Progenitor cell of endocrine pancreas (in vitro differentiated cells): Measurements from ENCODE around the gene TXNRD2. TPM values are rescaled to one million over a fixed set of nuclear protein-coding genes. Genes with fewer than 3 reads are reported as not detected.

Experiments used
- DNase-seq: peaks from one replicate; pipeline ENCODE4 v3.0.0; 2021; ENCODE audit warnings: low spot score; ENCODE audit not compliant: unreplicated experiment
- H3K27ac Mint-ChIP-seq: 2 replicates; pipeline ENCODE4 v1.8.0; 2021; ENCODE audit warnings: mild to moderate bottlenecking, moderate library complexity, mixed read lengths
- H3K27me3 Mint-ChIP-seq: 2 replicates; pipeline ENCODE4 v1.8.0; 2021; ENCODE audit warnings: mixed read lengths
- H3K36me3 Mint-ChIP-seq: 2 replicates; pipeline ENCODE4 v1.8.0; 2022; ENCODE audit warnings: mixed read lengths; ENCODE audit not compliant: insufficient read depth
- H3K4me1 Mint-ChIP-seq: 2 replicates; pipeline ENCODE4 v1.8.0; 2021; ENCODE audit warnings: low read depth, mixed read lengths
- H3K4me3 Mint-ChIP-seq: 2 replicates; pipeline ENCODE4 v1.8.0; 2021; ENCODE audit warnings: low read depth, mild to moderate bottlenecking, moderate library complexity, mixed read lengths
- H3K9me3 Mint-ChIP-seq: 2 replicates; pipeline ENCODE4 v1.8.0; 2021; ENCODE audit warnings: low read depth, mixed read lengths
- total RNA-seq: library from RNA; stranded (reverse); gene quantifications from 2 replicates; pipeline ENCODE4 v1.2.1, GENCODE V29; 2021
- TF ChIP-seq, protein P1 (sequence below): fragments of 200-600 bp; sonication (generic); IDR thresholded peaks from one replicate; pipeline ENCODE4 v1.5.0; 2021; ENCODE audit warnings: antibody characterized with exemption, mild to moderate bottlenecking; ENCODE audit not compliant: unreplicated experiment

The TXNRD2 gene
- total RNA-seq, 1 donor from 2014 or later, result 14.0 TPM

GRCh38 chr22:19847345-19847632 is 94.3 kb downstream of the TXNRD2 start:
- no peak for DNase-seq
- TF ChIP-seq, protein P1, sequence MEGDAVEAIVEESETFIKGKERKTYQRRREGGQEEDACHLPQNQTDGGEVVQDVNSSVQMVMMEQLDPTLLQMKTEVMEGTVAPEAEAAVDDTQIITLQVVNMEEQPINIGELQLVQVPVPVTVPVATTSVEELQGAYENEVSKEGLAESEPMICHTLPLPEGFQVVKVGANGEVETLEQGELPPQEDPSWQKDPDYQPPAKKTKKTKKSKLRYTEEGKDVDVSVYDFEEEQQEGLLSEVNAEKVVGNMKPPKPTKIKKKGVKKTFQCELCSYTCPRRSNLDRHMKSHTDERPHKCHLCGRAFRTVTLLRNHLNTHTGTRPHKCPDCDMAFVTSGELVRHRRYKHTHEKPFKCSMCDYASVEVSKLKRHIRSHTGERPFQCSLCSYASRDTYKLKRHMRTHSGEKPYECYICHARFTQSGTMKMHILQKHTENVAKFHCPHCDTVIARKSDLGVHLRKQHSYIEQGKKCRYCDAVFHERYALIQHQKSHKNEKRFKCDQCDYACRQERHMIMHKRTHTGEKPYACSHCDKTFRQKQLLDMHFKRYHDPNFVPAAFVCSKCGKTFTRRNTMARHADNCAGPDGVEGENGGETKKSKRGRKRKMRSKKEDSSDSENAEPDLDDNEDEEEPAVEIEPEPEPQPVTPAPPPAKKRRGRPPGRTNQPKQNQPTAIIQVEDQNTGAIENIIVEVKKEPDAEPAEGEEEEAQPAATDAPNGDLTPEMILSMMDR, result no peak
- Mint-ChIP-seq H3K9me3 (no peaks in the 10 kb centered on the region), H3K4me3 (no peak overlapping the region), H3K4me1 (peaks cover 19% of the 10 kb centered on the region), H3K36me3 (peaks cover 10% of the 10 kb centered on the region), H3K27me3 (no peaks in the 10 kb centered on the region), H3K27ac (no peak overlapping the region)

DNA sequence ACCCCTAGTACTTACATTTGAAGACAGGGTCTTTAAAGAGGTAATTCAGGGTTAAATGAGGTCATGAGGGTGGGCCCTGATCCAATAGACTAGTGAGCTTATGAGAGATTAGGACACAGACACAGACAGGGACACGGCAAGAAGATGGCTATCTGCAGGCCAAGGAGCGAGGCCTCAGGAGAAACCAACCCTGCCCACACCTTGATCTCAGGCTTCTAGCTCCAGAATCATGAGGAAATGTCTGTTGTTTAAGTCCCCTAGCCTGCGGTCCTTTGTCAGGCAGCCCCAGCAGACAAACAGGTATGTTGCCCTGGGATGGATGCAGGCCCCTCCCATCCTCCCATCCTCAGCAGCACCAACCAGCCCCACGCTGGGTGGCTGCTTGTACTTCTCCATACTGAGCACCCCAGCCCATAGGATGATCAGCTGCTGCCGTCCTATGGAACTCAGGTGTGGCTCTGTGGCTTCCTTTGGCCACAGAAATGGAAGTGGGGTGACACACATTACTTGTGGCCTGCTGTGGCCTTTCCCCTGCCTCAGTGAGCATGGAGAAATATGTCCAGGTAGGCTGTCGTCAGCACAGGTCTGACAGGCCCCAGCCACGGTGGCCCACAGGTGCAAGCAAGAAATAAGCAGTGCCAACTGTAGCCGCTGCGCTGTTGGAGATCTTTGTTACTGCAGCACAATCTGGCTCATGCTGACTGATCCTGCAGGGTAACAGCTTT is 94.8 kb downstream of the TXNRD2 start:
- Mint-ChIP-seq H3K9me3 (no peaks in the 10 kb centered on the region), H3K4me3 (no peak overlapping the region), H3K27ac (no peak overlapping the region), H3K27me3 (no peaks in the 10 kb centered on the region), H3K4me1 (peaks cover 18% of the 10 kb centered on the region), H3K36me3 (peaks cover 9% of the 10 kb centered on the region)
- TF ChIP-seq, protein P1, result no peak
- no peak for DNase-seq

GRCh38 chr22:19845054-19845722 is 96.4 kb downstream of the TXNRD2 start:
- Mint-ChIP-seq H3K27me3 (no peaks in the 10 kb centered on the region), H3K27ac (no peak overlapping the region), H3K36me3 (peaks cover 4% of the 10 kb centered on the region), H3K9me3 (no peaks in the 10 kb centered on the region), H3K4me3 (no peak overlapping the region), H3K4me1 (peaks cover 18% of the 10 kb centered on the region)
- TF ChIP-seq, protein P1, result no peak
- no peak for DNase-seq

DNA sequence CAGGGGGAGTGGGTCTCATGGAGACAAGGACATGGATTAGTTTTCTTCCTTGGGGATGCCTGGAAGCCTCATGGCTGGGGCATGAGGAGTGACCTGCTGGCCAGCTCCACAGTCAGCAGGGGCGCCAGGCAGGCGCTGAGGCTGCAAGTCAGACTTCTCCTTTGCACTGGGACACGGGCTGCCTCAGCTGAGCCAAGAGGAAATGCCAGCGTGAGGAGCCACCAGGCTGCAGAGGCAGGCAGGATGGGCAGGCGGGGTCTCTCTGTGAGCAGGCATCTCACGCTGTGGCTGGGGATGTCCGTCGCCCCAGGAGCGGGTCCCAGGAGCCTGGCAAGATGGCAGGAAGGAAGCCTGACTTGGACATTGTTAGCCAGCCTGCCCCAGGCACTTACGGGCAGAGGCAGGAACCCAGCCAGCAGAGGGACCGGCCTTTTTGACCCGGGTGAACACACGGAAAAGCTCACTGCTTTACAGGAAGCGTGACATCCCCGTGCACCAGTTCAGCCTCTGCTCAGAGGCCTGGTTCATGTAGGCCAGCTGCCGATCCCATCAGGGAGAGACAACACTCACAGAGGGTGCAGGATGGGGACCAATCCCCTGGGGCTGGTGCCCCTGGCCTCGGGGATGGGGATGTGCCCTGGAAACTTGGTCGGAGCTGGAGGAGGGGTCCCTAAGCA is 97.1 kb downstream of the TXNRD2 start:
- DNase-seq, result no peak
- Mint-ChIP-seq H3K36me3 (no peaks in the 10 kb centered on the region), H3K27me3 (no peaks in the 10 kb centered on the region), H3K9me3 (no peaks in the 10 kb centered on the region), H3K27ac (no peak overlapping the region), H3K4me1 (peaks cover 14% of the 10 kb centered on the region), H3K4me3 (no peak overlapping the region)
- TF ChIP-seq, protein P1, result no peak

DNA sequence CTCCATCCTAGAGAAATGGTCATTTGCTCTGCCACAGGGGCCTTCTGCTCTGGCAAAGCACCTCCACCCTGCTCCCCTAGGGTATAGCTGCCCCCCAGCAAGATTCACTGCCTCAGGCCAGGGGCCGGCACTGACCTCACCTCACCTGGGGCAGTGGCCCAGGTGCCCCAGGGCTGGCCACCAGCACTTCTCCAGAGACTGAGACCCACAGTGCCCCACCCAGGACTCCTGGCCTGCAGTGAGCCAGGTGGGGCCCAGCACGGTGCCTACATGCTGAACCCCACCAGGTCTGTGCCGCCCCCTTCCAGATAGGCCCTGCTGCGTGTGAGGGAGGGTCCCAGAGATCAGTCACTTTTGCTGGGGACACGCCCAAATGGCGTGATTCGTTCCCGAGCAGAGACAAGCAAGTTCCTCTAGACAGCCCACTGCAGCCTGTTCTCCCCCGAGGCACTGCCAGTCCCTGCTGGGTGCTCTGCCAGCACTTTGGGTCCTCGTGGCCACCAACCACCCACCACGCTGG is 97.7 kb downstream of the TXNRD2 start:
- no peak overlapping the region for H3K27ac Mint-ChIP-seq
- no peak for DNase-seq
- no peaks in the 10 kb centered on the region for H3K36me3 Mint-ChIP-seq
- H3K9me3 Mint-ChIP-seq, result no peaks in the 10 kb centered on the region
- no peaks in the 10 kb centered on the region for H3K27me3 Mint-ChIP-seq
- H3K4me3 Mint-ChIP-seq, result no peak overlapping the region
- TF ChIP-seq, protein P1, result no peak
- H3K4me1 Mint-ChIP-seq, result peaks cover 13% of the 10 kb centered on the region
